GM21717 (cell line): ENCODE results near the gene CTSZ.
"Not testable (repeated sequence)": the region's sequence is repeated elsewhere in the genome, so short reads cannot be mapped to it uniquely, and the experiment has no call there.

Source experiments
- ATAC-seq: cut with Tn5 transposase; IDR thresholded peaks from one replicate; pipeline ENCODE4 v1.9.1; 2021; ENCODE audit warnings: mild to moderate bottlenecking, moderate library complexity; ENCODE audit not compliant: unreplicated experiment

Gene CTSZ

DNA sequence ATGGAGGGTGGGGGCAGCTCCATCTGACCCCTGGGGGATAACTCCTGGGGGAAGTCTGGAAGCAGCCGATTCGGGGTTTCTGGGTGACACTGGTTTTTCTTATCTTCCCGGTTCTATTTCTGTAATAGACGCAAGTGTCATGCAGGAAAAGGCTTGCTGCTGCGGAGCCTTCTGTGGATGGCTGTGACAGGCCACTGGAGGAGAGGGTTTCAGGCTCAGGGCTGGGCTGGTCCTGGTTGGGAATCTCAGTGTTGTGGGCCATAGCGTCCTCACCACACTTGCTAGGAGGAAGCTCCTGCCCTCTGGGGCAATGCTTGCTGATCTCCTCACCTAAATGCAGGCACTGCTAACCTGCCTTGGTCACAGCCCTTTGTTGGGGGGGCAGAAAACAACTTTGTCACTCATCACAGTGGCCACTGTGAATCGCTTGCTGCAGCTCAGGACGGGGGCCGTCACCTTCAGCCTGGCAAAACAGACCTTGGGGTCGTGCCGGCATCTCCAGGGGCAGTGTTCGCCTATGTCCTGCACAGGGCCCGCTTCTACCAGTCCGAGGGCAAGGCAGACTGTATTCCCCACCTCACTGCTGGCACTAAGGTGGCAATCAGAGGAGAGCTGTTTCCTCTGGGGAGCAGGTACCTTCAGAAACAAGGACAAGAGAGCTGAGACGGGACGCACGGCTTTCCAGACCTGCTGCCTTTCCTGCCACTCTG is 7.8 kb upstream of the CTSZ start:
- no peak for ATAC-seq

GRCh38 chr20:59013959-59014608 is 7.0 kb upstream of the CTSZ start:
- ATAC-seq, result no peak

DNA sequence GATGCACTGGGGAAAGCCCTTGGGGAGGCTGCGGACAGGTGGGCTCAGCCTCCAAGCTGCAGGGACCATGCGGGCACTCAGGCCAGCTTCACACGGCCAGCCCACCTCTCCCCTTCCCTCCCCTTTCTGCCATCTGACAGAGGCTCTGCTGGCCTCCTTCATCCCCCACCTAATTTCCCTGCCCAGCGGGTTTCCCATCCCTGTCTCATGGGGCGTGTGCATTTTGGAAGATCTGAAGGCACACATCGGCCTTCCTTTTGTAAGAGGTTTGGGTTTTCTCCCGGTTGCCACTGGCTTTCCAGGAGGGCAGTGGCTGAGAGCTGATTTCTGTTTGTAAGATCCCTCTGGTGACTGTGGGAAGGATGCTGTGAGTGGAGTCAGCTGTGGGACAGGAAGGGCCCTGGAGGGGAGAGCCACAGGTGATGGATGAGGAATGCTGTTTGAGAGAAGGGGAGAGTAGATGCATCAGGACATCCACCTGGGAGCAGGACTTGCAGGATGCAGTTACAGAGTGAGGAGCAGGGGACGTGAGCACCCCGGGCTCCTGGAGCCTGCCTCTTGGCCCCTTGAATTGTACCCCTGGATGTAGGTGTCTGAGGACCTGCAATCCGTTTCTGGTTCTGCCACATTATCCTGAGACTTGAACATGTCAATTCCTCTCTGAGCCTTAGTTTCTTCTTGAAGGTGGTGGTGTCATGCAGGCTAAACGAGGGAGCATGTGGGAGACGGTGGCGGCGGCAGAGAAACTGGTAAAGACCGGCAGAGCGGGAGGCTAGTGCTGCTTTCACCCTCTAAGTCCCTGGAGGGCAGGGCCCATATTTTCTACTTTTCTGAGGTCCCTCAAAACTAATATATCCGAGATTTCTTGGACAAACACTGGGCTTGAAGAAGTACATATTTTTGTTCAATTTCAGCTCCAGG is 6.2 kb upstream of the CTSZ start:
- no peak for ATAC-seq

GRCh38 chr20:59011874-59012157 is 4.8 kb upstream of the CTSZ start:
- not testable (repeated sequence) for ATAC-seq

DNA sequence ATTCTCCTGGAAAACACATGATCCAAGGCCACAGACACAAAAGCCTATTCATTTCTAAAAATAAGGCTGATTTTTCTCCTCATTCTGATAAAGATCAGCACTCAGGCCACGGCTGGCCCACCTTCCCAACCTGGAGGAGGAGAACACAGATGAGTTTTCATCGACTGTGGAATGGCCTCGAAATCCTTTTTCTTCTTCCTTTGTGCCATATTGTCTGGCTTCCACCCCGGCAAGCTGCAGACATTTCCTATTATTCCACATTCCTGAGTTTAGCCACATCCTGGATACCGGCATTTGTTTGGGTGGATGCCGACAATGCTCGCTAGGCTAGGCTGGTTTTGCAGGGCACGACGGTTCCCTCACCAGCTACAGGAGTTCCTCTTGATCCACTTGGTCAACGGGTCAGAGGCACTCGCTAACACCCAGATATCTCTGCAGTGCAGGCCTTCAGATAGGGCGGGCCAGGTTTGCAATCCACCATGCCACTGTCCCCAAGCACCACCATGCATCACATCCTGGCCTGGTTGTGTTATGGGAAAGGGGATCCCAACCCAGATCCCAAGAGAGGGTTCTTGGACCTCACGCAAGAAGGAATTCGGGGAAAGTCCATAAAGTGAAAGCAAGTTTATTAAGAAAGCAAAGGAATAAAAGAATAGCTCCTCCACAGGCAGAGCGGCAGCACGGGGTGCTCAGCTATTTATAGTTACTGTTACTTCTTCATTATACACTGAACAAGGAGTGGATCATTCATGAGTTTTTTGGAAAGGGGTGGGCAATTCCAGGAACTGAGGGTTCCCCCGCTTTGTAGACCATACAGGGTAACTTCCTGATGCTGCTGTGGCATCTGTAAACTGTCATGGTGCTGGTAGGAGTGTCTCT is 4.2 kb upstream of the CTSZ start:
- no peak for ATAC-seq

- ATAC-seq, result no peak
Observed at GRCh38 chr20:59010321-59010994, 3.4 kb upstream of the CTSZ start.

GRCh38 chr20:59008715-59009336 is 1.8 kb upstream of the CTSZ start:
- ATAC-seq, result no peak

GRCh38 chr20:59007665-59008511 is 834 bp upstream of the CTSZ start:
- peak; percentile 44 for ATAC-seq

DNA sequence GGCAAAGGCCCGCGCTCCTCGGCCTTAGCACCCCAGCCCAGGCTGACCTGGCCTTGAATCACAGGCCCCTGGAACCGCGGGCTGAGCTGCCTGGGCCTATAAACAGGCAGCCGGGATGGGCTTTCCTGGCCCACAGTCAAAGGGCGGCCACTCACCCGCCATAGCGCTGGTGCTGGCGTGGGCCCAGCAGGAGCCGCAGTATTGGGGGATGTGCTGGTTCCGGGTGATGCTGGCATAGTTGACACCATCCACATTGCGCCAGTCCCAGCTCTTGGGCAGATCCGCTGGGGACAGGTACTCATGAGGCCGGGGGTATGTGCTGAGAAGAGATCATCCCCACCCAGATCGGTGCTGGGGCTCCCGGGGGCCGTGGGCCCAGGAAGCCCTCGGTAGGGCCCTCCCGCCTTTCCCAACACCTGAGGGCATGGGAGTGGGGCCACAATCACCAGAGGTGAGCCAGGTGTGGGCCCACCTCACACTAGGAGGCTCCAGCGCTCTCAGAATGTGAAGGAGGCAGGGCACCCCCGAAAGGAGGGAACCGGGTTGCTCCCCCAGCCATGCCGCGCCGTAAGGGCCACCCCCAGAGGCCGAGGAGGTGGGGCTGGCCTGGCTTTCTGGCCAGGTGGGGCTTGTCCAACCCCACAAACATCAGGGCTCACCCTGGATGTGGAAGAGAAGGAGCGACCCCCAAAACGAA is 739 bp downstream of the CTSZ start:
- ATAC-seq, result no peak

DNA sequence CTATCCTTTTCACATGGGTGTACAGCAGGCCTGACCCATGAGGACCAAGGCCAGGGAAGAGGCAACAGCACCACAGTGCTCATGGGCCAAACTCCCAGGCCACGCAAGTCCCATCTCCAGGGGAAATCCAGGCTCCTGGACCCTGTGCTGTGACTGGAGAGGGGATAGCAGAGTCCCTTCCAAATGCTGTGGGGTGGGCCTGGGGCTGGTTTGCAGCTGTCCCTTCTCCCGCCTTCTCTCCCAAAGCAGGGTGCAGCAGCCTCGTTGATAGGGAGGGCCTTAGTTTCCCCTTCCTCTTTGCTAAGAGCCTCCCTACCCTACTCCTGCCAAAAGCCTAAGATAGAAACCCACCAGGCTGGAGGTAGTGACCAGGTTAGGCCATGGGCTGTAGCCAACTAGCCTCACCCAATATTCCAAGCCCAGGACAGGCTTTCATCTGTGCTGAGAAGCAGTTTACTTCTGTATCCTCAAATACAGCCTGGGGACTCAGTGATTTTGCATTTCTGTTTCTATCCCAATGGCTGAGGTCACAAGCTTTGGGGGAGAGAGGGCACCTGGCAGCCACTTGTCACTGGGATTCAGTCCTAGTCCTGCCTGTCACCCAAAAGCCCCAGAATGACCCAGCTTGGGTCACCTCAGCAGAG is 1.4 kb downstream of the CTSZ start:
- no peak for ATAC-seq

DNA sequence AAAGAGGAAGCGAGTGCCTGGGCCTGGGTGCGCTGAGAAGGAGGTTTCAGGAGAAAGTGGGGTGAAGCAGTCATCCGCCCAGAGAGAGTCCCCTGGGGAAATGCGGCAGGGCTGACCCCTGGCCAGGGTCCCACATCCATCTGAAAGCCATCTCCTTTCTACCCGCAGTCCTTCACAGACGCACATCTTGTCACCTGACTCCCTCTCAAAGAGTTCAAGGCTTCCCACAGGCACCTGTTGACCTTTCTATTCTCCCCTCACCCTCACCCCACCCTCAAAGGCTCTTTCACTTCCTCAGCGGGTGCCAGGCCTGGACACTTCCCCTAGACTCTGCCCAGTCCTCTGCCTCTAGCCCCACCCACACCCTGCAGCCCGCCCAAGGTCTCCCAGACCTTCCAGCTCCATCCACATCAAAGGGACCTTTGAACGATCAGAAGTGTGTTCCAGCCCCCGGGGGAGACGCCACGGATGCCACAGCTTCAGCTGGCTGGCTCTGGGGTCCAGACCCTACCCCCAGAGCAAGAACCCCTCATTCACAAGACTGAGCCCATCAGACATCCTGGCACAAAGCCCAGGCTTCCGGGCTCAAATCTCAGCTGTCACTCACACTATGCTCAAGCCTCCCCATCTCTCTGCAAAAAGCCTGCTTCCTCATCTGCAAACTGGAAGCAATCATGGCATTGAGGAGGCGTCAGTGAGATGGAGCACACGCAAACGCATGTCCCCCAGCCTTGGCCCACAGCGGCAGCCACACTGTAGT is 2.1 kb downstream of the CTSZ start:
- ATAC-seq, result peak; percentile 47

GRCh38 chr20:59004493-59004762 is 2.6 kb downstream of the CTSZ start:
- no peak for ATAC-seq

DNA sequence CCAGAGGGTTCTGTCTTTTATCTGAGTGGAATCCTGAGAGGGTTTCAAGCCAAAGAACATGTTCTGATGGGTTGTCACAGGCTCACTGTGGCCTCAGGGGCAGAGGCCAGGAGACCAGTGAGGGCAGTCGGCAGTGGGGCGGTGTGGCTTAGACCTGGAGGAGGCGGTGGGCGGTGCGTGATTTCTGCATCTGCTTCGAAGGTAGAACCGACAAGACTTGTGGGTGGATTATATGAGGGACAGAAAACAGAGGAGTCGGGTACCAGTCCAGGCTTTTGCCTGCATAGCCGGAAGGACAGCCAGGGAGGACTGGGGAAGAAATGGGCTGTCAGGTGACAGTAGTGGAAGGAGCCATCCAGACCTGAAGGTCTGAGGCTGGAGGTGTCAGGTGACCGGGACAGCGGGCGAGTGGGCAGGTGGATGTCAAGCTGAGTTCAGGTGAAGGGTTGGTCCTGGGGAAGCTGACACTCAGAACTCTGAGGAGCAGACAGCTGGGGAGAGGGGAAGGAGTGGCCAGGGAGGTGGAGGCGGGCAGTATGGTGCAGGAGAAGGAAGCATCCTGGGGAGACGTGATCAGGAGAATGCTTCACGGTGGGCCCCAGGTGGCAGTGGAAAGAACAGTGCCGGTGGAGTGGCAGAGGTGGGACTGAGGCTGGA is 3.1 kb downstream of the CTSZ start:
- ATAC-seq, result no peak

GRCh38 chr20:59002874-59003399 is 4.1 kb downstream of the CTSZ start:
- no peak for ATAC-seq

DNA sequence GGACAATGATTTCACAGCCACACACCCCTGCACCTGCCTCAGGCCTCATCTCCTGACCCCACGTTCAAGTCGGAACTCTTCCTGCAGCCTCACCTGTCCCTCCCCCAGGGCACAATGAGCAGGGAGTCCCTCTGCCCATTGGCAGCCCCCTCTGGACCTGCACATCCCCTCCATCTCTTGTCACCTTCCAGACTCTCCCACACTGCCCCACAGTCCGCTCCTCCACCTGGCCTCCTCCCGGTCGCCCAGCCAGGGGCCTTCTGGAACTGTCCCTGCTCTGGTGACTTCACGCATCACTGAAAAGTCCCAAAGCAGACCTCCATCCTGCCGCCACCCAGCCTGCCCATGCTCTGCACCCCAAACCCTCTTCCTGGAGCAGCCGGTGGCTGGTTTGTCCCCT is 4.7 kb downstream of the CTSZ start:
- ATAC-seq, result no peak

- ATAC-seq, result no peak
Observed at GRCh38 chr20:59001449-59002171, 5.4 kb downstream of the CTSZ start.
